HG02623 (cell line): ENCODE results near the gene ZNF565.
A peak's percentile ranks its signal among the peaks of the same experiment; 100 is the strongest.
"Not testable (repeated sequence)": the region's sequence is repeated elsewhere in the genome, so short reads cannot be mapped to it uniquely, and the experiment has no call there.

ENCODE experiments used
- ATAC-seq: cut with Tn5 transposase; IDR thresholded peaks from one replicate; pipeline ENCODE4 v1.9.1; 2021; ENCODE audit warnings: moderate library complexity; ENCODE audit not compliant: unreplicated experiment

The ZNF565 gene

DNA sequence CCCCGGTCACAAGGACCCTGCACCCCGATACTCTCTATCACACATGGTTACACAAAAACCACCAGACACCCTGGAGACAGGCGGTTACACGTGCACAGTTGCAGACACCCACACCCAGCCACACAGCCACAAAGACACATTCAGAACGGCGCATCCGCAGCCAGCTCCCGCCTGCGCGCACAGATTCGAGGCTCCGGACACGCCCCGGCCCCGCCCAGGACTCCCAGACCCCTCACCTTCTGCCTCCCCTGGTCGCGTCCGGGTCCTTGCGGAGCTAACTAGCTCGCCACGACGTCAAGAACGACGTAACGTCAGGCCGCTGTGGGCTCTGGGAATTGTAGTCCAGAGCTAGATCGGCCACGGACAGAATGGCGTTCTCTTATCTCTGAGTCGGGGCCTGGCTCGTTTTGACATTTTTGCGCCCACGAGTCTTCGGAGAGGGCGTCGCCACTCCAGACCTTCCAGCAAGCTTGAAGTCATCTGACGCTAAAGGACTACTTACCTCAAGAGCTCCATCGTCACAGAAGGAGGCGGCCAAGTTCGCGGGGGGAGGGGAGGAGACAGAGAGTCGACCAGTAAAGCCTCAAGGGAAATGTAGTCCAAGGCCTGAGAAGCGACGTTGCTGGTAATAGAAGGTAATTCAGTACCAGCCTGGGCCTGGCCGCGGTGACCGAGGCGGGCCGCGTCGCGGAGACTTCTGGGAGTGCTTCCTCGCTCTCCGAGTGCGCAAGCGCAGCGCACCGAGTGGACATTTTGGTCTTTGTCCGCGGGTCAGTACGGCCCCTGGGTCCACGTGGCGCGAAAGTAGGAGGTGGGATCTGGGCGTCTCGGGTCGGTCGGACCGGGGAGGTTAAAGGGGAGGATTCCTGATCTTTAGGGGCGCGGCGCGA lies at the start of gene ZNF565, which contains the start of gene ZNF146:
Gene ZNF565, minus strand, starts transcription at position 280 of the 890 bp plus-strand sequence. CDS start 12,680 bp downstream, outside the sequence.
Gene ZNF146, plus strand, starts transcription at position 721 of the 890 bp plus-strand sequence. CDS start 21,335 bp downstream, outside the sequence.
- ATAC-seq: peak; percentile 86

DNA sequence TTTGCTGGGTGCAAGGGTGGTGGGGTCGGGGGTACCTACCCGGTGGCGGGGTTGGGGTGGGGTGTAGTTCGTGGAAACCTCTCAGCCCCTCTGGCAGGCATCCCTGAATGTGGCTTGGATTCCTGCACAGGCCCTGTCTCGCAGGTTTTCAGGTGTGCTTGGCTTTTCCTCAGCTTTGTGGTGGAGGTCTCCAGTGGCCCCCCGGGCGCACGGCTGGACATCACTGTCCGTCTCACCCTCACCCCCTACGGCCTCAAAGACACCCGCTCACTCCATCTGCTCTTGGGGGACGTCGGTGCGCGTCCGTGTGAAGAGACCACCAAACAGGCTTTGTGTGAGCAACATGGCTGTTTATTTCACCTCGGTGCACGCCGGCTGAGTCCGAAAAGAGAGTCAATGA lies 44.7 kb upstream of the ZNF565 start:
- ATAC-seq: no peak

DNA sequence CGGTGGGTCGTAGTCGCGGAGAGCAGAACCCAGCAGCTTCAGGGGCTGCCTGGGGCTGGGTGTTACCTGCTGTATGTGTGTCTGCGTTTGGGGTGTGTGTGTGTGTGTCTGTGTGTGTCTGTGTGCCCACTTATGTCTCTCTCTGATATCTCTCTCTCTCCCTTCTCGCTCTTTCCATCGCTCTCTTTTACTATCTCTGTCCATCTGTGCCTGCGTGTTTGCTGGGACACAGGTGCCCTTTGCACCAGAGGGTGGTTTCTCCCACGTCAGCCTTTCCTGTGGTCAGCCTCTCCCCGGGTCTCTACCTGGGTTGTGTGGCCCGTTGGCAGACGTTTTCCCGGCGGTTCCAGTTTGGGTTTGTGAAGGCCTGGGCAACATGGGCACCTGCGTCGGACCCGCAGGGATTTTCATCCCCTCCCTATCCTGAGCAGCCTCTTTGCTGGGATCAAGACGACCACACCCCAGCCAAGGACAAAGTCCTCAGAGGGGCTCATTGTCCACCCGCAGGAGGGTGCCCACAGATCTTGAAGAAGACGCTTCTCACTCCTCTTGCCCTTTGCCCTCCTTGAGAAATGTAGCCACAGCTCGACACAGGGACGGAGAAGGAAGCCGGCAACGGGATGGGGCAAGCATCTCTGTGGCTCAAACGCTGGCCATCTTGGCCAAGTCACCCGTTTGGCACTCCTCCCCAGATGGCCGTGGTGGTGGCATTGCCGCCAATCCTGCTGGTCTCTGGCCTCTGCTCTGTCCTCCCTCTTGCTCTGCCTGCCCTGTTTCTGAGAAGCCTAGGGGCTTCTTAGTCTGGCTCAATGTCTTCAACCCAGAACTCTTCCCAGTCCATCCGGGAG lies 43.8 kb upstream of the ZNF565 start:
- ATAC-seq: no peak

DNA sequence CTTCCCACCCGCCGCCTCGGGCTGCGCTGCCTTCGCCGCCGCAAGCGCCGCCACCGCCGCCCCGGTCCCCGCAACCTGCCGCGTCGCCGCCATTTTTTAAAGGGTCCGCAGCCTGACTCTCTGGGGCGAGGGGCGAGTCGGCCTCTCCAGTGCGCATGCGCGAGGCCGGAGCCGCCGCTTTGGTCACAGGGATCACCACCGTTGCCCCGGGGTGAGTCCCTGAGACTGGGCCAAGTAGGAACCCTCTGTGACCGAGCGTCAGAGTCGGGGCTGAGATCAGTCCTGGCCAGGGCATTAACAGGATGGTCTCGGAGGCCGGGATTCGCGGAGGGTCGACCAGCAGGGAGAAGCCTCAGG lies 43.0 kb upstream of the ZNF565 start:
- no peak for ATAC-seq

DNA sequence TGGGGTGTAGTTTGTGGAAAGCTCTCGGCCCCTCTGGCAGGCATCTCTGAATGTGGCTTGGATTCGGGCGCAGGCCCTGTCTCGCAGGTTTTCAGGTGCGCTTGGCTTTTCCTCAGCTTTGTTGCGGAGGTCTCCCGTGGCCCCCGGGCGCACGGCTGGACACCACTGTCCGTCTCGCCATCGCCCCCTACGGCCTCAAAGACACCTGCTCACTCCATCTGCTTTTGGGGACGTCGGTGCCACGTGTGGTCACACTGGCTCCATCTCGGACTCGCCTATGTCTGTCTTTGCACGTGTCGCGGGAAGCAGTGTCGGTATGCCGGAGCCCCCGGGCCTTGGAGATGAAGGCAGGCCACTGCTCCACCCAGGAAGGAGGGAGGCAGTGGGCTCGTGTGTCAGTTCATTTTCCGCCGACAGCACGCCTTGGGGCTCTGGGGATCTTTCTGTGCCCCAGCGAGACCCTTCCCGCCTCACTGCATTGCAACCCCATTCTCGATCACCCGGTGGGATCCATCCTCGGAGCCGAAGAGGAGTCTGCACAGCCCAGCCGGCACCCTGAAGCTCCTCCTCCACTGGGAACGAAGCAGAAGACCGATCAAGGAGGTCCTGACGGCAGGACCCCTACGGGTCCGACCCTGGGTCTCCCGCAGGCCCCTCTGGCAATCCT lies 42.5 kb upstream of the ZNF565 start:
- no peak for ATAC-seq

DNA sequence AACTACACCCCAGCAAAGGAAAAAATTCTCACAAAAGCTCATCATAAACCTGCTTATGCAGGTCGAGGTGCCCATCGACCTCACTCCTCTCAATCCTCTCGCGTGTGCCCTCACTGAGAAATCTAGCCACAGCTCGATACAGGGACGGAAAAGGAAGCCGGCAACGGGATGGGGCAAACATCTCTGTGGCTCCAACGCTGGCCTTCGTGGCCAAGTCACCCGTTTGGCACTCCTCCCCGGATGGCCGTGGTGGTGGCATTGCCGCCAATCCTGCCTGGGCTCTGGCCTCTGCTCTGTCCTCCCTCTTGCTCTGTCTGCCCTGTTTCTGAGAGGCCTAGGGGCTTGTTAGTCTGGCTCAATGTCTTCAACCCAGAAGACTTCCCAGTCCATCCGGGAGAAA lies 41.6 kb upstream of the ZNF565 start:
- ATAC-seq: no peak

DNA sequence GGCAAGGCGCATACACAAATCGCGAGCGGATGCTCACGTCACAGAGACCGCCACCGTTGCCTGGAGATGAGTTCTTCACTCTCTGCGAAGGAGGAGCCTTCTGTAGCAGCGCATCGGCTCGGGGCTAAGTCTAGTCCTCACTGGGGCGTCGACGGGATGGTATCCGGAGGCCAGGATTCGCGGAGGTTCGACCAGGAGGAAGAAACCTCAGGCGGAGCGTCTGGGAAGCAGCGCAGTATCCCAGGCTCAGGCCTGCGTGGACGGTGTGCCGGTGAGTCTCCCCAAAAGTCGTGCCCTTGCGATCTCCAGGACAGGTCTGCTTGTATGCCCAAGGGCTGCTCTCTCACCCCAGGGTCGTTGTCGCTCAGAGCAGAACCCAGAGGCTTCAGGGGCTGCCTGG lies 40.9 kb upstream of the ZNF565 start:
- no peak for ATAC-seq

DNA sequence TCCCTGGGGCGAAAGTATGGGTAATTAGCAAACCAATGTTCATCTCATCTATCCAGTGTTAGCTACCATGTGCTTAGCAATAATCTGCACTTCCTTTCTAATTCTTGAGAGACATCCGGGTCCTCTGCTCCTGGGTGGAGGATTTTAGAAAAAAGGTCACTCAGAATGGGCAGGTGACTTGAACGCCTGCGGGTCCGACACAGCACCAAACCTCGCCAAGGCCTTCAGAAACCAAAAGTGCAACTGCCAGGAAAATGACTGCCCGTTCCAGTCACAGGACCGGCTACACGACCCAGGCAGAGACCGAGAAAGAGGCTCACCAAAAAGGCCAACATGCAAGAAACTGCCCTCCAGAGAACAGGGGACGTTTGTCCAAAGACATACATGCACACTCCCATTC lies 40.4 kb upstream of the ZNF565 start:
- ATAC-seq: no peak

DNA sequence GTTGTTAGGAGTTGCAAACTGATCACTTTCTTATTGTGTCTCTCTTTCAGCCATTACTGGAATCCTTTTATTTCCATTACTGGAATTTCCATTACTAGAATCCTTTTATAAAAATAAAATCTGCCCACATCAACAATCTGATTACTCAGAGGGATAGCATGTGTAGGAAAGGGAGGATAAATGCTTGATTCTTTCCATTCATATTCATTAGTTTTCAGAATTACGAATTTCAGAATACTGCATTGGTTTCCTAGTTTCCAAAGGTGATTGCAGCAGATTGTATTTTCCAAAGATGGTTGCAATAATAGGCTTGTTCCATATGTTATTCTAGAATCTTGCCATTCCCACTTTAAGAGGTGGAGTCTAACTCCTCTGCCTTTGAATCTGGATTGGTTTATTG lies 37.6 kb upstream of the ZNF565 start:
- ATAC-seq: no peak

DNA sequence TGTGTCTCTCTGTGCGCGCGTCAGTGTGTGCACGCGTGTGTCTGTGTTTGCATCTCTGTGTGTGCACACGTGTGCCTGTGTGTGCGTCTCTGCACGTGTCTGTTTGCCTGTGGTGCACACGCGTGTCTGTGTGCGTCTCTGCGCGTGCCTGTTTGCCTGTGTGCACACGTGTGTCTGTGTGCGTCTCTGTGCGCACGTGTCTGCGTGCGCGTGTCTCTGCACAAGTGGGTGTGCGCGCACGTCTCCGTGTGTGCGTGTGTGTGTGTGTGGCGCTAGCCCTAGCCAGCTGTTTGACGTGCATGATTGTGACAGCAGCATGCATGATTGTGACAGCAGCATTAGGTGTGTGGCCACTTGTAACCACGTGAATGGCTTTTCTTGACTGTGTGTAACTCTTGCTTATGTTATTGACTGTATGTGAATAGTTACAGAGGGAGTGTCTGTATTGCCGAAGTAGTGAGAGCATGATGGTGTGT lies 31.6 kb upstream of the ZNF565 start:
- ATAC-seq: no peak

DNA sequence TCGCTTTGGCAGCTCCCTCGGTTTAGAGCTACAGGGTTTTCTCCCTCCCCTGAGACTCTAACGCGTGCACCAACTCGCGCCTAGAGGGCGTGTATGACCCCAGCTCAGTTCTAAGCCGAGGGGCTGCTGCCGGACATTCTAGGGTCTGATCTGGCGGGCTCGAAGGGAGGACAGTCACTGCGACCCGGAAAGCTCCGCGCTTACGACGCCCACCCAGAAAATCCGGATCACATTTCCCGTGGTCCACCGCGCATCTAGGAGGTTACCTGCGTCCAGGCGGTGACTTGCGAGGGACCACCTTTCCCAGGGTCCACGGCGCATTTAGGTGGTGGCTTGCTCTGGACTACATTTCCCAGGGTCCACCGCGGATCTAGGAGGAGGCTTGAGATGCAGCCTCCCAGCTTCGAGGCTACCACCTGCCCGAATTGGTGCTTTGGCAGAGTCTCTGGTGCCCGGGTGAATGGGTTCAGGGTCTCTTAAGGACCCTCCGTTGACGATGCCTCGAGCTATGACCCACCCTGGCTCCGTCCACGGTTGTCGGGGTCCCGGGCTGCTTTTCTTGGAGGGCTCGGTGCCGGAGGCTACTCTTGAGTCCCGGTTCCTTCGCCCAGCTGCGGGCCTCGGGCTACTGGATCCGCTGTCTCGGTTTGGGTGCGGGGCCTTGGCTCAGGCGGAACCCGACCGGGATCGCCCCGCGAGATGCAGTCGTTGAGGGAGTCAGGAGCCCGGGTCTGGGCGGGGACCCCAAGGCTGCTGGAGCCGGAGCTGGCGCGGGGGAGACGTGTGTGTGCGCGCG lies 30.9 kb upstream of the ZNF565 start:
- no peak for ATAC-seq

DNA sequence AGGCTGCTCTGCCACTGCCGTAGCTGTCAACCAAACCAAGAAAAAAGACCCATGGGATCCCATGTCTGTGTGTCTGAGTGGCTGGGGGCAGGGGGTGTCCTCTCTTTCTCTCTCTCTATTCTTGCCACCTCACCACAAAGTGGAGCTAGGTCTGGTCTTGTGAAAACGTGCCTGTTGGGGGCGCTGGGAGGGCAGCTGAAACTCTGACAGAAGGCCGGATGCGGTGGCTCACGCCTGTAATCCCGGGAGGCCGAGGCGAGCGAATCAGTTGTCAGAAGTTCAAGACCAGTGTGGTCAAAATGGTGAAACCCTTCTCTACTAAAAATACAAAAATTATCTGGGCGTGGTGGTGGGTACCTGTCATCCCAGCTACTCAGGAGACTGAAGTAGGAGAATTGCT lies 29.6 kb upstream of the ZNF565 start:
- ATAC-seq: no peak

DNA sequence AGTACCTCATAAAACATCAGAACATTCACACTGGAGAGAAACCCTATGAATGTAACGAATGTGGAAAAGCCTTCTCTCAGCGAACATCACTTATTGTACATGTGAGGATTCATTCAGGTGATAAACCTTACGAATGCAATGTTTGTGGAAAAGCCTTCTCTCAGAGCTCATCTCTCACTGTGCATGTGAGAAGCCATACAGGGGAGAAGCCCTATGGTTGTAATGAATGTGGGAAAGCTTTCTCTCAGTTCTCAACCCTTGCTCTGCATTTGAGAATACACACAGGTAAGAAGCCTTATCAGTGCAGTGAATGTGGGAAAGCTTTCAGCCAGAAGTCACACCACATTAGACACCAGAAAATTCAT lies 22.5 kb upstream of the ZNF565 start:
- no peak for ATAC-seq

DNA sequence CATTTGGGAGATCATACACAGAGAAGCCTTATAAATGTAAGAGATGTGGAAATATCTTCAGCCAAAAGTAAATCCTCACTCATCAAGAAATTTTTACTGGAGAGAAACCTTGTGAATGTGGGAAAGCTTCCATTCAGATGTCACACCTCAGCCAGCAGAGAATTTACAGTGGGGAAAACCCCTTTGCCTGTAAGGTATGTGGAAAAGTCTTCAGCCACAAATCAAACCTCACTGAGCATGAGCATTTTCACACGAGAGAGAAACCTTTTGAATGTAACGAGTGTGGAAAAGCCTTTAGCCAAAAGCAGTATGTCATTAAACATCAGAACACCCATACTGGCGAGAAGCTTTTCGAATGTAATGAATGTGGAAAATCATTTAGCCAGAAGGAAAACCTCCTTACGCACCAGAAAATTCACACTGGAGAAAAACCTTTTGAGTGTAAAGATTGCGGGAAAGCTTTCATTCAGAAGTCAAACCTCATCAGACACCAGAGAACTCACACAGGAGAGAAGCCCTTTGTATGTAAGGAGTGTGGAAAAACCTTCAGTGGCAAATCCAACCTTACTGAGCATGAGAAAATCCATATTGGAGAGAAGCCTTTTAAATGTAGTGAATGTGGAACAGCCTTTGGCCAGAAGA lies 22.0 kb upstream of the ZNF565 start:
- ATAC-seq: no peak

DNA sequence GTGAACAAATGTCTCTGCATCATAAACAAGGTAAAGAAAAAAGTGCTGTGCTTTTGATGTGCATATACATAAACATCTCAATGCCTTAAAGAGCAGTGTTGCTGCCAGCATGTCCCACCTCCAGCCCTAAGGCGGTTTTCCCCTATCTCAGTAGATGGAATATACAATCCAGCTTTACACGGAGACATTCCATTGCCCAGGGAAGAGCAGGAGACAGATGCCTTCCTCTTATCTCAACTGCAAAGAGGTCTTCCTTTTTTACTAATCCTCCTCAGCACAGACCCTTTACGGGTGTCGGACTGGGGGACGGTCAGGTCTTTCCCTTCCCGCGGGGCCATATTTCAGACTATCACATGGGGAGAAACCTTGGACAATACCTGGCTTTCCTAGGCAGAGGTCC lies 19.2 kb upstream of the ZNF565 start:
- not testable (repeated sequence) for ATAC-seq

DNA sequence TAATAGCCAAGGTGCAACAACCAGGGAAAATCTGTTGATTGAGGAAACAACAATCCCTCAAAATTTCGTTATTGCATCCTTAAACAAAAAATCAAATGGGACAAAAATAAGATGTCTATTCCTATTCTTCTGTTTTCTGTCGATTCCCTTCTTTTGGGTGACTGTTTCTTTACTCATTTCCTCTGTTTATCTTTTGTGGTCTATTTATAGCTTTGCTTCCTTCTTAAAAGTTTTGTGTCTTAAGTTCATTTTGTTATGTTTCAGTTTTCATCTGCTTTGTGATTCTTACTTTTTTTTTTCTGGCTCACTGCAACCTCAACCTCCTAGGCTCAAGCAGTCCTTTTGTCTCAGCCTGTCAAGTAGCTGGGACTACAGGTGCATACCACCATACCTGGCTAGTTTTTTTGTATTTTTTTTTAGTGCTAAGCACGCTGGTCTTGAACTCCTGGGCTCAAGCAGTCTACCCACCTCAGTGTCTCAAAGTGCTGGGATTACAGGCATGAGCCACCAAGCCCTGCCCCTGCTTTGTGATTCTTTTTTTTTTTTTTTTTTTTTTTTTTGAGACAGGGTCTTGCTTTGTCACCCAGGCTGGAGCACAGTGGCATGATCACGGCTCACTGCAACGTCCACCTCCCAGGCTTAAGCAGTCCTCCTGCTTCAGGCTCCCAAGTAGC lies 10.9 kb upstream of the ZNF565 start:
- ATAC-seq: no peak

DNA sequence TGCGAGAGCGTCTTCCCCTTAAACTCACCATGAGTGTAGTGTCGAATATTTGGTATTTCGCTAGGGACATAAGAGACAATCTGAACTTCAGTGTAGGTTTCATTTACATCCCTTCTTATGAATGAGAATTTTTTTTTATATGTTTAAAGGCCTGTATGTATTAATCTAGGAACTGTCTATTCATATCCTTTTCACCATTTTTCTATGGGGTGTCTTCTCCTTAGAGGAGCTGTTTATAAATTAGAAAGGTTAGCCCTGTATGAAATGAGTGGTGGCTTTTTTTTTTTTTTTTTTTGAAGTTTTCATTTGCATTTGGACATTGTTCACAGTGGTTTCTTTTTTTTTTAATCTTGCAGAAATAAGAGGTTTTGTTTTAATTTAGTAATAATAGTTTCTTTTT lies 8.0 kb upstream of the ZNF565 start:
- ATAC-seq: no peak

DNA sequence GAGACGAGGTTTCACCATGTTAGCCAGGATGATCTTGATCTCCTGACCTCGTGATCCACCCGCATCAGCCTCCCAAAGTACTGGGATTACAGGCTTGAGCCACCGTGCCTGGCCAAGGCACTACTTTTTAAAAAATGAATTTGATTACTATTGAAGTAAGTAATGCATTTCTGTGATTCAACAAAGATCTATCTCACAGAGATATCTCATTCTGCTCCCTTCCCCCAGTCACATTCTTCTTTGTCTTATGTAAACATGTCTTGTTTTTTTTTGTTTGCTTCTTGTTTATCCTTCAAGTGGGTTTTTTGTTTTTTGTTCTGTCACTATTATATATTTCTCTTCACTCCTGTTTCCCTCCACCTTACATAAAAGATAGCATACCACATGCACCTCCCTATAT lies 7.0 kb upstream of the ZNF565 start:
- no peak for ATAC-seq

DNA sequence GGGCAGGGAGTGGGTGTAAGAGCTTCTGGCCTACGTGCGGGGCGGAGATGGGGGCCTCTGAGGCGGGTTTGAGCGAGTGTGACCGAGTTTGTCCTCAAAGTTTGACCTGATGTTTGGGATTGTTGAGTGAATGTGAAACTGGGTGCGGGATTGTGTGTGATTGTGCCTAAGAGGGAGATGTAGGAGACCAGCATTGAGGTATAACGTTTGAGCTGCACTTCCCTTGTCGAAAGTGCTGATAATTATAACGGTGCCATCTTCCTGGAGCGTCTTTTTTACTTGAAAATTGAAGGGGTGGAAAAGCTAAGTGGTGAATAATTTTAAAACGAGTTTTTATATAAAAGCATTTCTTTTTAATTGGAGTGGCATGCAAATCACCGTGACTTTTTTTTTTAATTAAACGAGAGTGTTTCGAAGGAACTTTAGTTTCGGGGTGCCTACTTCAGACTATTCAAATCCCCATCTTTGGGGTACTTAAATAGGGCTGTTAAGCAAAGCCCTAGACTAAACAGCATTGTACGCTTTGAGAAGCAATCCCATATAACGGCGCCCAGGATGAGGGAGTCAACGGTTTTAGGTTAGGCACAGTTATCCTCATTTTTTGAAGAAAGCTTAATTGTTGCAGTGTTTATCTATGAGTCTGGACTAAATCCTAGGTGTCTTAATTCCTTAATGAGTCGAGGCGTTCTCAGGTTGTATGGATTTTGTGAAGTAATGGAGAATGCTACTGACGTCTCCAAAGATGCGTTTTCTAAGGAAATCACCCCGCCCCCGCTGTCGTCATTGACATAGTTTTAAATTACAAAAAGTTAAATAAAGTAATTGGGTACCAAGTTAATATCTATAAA lies 1.0 kb upstream of the ZNF565 start:
- ATAC-seq: no peak
